Endothelial cell of umbilical vein (primary cell): ENCODE results near the gene CCNE1.

Experiments
- CTCF ChIP-seq, 2 donors: IDR thresholded peaks; 1 replicate in 1 of 2; 2 replicates in 1 of 2; pipeline ENCODE4 v1.5.1; 2011; ENCODE audit warnings: low read length in 2 of 2, mild to moderate bottlenecking in 2 of 2, moderate library complexity in 2 of 2, control low read depth in 1 of 2, inconsistent platforms in 1 of 2, low read depth in 1 of 2; ENCODE audit not compliant: insufficient read depth in 1 of 2; ENCODE audit errors: extremely low read depth in 1 of 2
- EZH2 ChIP-seq: IDR thresholded peaks from 2 replicates; pipeline ENCODE4 v1.6.1; 2012; ENCODE audit warnings: borderline replicate concordance, low read depth, mild to moderate bottlenecking, moderate library complexity, low read length, inconsistent platforms; ENCODE audit not compliant: severe bottlenecking
- FOS ChIP-seq: IDR thresholded peaks from 2 replicates; pipeline ENCODE4 v1.6.1; 2011; ENCODE audit warnings: mild to moderate bottlenecking, low read length, moderate library complexity, borderline replicate concordance; ENCODE audit not compliant: insufficient read depth
- JUN ChIP-seq: IDR thresholded peaks from 2 replicates; pipeline ENCODE4 v1.6.1; 2011; ENCODE audit warnings: borderline replicate concordance, low read depth; ENCODE audit not compliant: insufficient read length, insufficient read depth
- MAX ChIP-seq: IDR thresholded peaks from 2 replicates; pipeline ENCODE4 v1.6.1; 2011; ENCODE audit not compliant: insufficient read depth, insufficient read length
- POLR2A ChIP-seq: IDR thresholded peaks from 2 replicates; pipeline ENCODE4 v1.6.1; 2012; ENCODE audit warnings: low read depth, mild to moderate bottlenecking, control low read depth, low read length
- POLR2AphosphoS5 ChIP-seq: IDR thresholded peaks from 2 replicates; pipeline ENCODE4 v1.6.1; 2012; ENCODE audit warnings: low read depth, mild to moderate bottlenecking, control low read depth, low read length, moderate library complexity; ENCODE audit not compliant: insufficient read depth

- TF ChIP-seq POLR2AphosphoS5 (no peak), CTCF (IDR thresholded peaks at IDR 0.05; ENCODE audit: extremely low read depth in 1 of 2, insufficient read depth in 1 of 2, low read depth in 1 of 2, low read length in 2 of 2) (no peak), JUN (no peak), POLR2A (no peak), EZH2 (no peak), MAX (no peak), FOS (no peak)
Observed at GRCh38 chr19:29766100-29766499, 45.7 kb upstream of the CCNE1 start.
